DMS53 treated with DMSO at 0.1 percent for 48 hours (cell line): ENCODE measurements around the gene TMA7.

Experiments used
- DNase-seq: peaks from one replicate; lab custom pipeline; 2025; ENCODE audit not compliant: unreplicated experiment; lab: John Stamatoyannopoulos, UW

Gene TMA7

DNA sequence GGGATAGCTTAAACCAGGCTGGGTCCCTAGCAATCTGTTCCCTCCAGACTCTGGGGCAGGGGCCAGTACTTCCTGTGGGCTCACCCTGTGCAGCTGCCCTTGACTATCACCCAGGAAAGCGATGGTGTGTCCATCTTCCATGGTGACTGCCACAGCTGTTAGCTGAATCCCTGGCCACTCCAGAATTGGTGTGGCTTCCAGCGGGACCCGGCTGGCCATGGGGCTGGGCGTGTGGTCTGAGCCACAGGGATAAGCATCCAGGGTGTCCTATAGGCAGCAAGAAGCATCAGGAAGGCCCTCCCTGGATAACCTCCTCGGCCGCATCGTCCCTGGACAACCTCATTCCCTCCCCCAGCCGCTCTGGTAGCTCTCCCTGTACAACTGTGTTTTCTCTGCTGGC is 17.4 kb upstream of the TMA7 start:
- DNase-seq = no peak

DNA sequence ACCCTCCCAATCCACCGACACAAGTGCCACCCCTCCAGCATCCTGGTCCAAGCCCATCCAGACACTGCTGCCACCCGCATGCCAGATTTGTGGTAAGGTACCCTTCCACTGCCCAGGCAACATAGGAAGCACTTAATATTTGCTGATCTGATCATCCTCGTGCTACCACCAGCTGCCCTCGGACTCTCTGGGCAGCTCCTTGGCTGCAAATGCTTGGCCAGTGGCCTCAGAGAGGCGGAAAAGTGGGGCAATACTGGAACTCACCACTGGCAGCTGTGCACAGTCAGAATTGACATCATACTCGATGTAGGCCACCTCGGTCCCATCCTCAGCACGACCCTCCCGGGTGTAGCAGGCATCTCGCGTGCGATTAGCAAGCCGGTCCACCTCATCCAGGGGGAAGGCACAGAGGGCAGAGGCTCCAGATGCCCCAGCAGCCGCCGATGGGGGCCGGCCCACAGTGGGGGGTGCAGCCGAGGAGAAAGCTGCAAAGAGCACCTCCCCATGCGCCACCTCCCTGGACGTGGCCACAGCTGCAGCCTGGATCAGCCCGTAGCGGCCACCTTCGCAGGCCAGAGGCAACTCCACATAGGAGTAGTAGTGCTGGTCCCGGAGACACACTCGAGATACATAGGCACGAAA is 16.7 kb upstream of the TMA7 start:
- DNase-seq = no peak

DNA sequence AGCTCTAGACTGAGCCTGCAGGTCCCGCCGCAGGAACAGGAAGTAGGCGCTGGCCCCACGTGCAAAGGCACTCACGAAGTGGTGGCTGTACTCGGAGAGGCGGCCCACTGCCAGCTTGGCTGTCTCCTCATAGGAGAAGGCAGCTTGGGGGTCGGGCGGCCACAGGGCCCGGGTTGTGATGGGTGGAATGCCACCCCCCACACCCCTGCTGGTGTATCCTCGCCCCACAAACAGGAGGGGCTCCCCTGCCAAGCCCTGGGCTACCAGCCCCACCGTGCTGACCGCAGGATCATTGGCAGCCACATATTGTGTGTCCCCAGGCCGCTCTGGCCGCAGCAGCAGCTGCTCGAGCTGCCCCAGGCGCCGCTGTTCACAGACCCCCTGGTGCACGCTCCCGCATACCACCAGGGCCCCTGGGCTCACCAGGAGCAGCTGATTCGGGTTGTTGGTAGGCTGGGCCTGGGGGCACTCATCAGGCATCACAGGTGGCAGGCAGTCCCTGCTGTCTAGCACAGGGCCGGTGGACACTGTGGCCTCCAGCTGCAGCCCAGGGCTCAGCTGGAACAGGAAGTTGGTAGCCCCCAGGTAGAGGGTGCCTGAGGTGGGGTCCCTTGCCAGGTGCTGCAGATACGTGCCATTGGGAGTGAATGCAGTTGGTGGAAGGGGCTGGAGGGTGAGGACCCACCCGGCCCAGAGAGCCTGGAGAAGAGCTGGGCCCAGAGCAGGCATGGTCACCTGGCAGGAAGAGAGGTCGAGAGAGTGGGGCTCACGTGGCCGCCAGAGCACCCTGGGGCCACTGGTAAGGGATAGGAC is 16.0 kb upstream of the TMA7 start:
- DNase-seq = no peak

DNA sequence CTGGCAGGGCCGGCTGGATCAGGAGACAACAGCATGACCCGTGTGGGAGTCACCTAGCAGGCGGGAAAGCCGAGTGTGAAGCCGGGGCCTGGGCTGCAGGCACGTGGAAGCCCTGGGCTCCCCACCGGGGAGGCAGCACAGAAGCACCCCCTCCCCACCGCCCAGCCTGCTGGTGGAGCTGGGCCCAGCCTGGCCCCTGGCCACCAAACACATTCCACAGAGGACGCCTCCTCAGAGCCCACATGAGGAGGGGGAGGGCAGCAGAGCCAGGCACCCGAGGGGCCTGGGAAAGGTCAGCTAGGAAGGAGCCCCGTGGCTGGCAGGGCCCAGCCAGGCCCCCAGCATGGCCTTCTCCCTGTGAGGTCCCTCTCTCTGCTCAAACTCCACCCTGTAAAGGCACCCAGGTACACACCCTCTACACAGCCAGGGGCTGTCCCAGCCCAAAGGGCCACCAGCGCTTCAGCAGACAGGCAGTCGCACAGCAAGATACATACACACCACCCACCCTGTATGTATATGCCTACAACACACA is 14.7 kb upstream of the TMA7 start:
- no peak for DNase-seq

DNA sequence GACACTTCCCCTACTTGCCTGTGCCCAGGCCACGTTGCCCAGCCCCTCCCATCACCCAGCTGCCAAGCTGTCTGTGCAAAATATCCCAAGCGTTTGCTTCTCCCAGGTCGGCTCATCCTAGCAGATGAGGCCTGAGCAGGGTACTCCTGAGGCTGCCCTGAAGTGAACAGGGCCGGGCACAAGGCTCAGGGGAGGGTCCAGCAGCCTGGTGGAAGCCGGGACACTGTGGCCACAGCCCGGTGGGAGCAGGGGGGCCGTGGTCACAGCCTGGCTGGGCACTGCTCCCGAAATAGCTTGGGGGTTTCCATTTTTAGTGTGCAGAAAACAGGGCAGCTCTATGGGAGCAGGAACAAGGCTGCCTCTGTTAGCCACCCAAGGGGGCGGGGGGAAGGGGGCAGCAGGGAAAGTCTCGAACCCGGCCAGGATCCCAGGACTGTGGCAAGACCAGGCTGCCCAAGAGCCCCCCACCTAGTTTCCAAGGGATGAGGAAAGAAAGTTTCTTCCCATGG is 13.6 kb upstream of the TMA7 start:
- DNase-seq = no peak

DNA sequence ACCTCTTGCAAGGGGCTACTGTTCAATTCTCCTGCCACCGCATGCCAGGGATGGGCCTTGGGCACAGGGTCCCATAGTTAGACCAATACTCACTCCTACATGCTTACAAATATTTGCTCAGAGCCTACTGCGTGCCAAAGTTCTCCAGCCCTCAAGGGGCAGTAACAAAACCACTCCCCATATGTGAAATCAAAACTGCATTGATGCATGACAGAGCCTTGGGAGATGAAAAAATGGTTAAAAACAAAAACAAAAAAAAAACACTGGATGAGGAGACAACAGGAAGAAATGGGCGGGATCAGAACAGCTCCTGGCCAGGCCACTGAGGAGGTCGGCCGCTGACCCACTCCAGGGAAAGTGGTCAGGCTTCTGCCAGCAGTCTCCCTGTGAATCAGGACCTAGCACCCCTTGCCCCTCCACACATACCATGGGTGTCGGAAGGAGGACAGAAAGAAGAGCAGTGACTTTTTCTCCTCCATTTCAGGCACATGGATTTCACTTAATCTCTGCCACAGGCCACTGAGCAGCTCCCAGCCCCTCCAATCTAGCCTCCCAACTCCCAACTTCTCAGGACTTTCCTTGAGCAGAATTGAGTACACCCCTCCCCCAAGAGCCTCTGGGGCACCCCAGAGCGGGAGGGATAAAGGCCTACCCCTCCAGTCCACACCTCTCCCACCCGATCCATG is 13.0 kb upstream of the TMA7 start:
- DNase-seq = no peak

DNA sequence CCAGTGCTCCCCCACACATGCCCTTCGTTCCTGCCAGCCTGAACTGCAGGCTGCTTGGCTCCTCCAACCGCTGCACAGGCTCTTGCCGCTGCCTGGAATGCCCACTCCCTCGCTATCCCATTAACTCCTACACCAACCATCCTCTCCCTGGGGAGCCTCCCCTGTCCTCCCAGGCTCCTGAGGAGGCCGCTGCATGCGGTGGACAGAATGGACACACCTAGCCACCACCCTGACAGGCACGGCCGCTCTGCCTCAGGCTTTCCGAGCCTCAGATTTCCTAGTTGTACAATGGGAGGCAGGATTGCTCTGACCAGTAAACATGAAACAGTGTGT is 12.5 kb upstream of the TMA7 start:
- no peak for DNase-seq

DNA sequence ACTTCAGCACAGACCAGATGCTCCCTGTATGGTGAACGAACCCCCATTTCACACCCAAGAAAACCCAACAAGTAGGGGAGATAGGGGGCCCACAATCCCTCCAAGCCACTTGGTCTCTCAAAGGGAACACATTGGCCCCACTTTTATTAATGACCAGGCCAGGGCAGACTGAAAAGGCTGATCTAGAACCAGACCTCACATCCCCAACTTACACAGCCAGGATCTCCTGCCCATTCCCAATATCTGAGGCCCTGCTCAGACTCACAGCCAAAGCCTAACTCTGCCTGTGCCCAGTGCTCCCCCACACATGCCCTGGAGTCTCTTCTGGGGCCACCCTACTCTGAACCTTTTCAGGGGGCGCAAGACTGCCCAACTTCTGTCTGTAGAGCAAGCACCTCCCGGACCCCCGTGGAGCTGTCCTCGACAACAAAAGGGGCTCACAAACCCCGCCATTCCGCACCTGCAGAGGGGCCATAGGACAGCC is 11.9 kb upstream of the TMA7 start:
- DNase-seq = no peak

DNA sequence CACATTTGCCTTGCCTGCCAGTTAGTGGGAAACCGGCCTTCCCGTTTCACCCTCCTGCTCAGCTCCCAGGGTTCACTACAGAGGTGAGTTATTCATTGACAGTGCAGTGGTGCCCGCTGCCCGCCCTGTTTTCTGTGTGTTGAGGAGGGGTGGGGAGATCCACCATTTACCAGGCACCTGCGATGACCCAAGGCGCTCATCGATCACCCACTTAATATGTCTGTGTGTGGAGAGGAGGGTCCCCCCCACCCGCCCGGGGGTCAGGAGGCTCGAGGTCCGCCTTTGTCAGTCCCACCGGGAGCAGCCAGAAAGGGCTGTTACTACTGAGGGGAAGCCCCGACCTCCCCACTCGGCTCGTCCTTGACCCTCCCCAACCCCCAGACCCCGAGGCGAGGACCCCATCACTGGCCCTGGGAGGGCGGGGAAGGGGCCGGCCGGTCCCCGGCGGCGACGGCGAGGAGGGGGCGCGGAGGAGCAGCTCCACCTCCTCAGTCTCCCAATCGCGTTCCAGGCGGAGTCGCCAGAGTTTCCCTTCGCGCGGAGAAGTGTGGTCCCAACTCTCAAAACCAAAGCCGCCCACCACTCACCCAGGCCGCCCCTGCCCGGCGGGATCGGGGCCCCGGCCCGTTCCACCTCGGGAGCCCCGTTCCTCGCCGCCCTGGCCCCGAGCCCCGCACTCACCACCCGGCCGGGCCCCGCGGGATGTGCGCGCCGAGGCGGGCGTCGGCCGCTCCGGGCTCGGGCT is 11.3 kb upstream of the TMA7 start:
- DNase-seq = peak; percentile 7

DNA sequence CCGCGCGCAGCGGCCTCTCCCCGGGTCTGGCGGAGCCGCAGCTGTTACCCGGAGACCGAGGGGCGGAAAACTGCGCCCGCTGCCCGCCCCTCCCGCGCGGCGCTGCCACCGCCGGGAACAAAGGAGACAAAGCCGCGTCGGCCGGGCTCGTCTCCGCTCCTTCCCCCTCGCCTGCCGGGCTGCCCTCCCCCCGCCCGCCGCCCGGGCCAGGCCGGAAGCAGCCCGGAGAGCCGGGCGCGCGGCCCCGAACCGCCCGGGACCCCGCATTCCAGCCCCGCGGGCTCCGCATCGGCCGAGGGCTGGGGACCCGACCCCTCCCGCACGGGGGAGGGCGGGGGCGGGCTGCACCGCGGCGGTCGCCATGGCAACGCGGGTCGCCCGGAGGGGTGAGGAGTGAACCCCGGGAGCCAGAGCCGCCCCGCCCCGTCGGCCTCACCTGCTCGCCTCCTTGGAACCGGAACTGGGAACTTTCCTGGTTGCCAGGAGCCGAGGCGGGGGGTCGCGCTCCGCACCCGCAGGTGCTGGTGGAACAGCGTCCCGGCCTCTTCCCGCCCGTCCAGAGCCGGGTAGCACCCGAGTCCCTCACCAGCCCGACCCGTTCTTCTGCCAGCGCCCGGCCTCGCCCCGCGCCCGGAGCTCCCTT is 10.6 kb upstream of the TMA7 start:
- DNase-seq = peak; percentile 3

DNA sequence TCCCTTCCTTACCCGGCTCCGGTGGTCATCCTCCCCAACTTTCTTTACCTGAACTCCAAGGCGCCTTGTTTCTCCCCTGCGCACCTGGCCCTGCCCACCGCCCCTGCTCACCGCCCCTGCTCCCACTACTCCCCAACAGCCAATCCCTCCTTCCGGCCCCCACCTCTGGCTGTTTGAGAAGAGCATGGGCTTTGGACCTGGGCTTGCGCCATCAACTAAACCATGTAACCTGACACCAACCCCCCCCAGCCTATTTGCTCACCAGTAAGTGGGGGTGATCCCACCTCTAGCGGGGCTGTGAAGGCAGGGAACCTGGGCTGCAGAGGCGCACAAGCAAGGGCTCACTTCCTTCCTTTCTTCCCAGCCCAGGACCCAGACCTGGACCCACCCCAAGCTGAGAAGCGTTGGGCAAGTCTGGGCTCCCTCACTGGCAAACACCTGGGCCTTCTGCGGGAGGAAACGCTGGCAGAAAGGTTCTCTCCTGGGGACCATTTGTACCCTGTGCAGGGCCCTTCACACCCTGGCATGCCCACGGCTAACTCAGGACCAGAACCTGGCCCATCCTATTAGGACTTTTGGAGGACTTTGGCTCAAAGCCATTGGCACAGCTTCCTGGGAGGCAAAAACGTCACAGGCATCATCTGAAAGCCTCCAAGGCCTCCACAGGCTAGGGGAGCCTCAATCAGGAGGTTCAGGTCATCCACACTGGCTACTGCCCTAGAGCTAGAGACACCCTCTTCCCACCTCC is 9.9 kb upstream of the TMA7 start, which contains the start of gene PLXNB1:
TSS of gene PLXNB1 (minus strand) at position 127 of the 748 bp plus-strand sequence. CDS start 5,475 bp downstream, outside the sequence.
- DNase-seq = peak; percentile 5

DNA sequence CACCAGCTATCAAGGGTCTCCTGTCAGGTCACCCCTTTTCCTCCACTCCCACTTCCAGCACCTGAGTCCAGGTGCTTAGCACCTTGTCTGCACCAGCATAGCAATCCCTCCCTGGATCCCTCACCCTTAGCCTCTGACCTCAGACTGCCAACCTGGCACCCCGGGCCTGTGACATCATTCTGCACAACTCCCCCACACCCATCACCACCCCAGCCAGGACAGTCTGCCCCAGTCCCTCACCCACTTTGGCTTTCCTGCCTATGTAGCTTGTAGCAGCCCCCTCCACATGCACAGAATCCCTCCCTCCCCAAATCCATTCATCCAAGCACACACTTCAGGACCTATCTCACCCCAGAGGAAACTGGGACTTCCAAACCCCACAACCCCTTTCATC is 9.4 kb upstream of the TMA7 start:
- DNase-seq = no peak

DNA sequence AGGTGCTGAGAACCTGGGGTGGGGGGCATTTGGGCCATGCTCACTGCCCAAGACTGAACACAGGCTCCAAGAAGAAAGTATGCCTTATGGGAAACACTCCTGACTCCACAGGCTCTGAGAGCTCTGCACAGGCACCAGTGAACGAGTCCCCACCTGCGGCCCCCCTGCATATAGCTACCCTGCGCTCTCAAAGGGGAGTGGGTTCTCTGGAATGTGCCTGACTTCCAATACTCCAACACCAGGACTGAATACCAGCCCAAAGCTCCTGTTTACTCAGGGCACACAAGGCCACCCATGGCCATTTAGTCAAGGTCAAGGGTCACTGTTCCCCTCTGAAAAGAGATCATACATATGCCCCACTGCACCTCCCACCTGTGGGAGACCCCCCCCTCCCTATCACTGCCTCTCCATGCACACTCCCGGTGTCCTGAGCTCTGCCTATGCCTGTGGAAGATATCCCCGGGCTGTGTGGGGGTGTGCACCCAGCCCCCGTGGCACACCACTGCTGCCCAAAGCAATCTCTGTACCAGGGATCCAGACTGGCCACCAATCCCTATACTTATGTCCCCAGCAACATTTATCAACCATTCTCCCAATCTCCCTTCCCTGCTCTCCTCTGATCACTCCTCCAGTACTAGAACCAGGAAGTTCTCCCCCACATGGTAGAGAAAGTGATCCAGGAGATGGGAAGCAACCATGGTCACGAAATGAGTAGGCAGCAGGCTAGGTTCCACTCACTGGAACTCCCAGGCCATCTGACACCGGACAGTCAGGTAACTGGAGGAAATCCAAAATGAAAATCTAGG is 8.6 kb upstream of the TMA7 start:
- DNase-seq = no peak

DNA sequence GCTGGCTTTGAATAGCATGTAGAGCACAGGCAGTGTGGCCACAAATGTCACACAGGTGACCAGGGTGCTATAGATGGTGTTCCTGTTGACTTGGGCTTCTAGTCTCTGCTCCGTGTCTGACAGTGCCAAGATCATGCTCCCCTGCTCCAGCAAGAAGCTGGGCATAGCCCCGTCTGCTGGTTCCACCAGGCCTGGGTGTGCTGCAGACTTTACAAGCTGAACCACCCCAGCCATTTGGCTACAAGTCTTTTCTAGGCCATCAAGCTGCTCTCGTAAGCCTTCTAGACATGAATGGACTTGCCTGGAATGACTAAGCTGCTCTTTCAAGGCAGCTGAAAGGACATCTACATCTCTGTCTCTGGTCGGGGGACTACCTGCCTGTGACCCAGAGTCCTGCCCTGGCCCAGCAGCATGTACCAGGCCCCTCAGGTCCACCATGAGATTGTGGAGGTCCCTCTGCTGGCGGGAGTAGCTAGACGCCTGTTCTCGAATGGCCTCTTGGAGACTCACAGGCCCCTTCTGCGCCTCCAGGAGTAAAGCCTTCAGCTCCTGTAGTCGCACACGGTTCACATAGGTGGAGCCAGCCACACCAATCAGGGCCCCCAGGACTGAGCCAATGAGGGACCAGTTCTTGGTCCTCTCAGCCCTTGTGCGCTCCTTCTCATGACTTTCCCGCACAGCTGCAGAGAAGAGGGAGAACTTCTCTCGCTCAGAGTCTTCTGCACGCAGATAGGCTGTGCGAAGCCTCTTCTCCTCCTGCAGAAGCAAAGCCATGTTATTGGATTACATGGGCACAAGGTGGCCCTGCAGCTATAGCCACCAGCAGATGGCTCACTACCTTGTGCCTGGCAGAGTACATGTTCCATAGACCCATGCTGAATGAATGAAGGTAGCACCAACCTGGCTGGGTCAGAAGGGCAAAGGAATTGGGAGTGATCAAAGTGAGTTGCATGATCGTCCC is 7.4 kb upstream of the TMA7 start:
- no peak for DNase-seq

DNA sequence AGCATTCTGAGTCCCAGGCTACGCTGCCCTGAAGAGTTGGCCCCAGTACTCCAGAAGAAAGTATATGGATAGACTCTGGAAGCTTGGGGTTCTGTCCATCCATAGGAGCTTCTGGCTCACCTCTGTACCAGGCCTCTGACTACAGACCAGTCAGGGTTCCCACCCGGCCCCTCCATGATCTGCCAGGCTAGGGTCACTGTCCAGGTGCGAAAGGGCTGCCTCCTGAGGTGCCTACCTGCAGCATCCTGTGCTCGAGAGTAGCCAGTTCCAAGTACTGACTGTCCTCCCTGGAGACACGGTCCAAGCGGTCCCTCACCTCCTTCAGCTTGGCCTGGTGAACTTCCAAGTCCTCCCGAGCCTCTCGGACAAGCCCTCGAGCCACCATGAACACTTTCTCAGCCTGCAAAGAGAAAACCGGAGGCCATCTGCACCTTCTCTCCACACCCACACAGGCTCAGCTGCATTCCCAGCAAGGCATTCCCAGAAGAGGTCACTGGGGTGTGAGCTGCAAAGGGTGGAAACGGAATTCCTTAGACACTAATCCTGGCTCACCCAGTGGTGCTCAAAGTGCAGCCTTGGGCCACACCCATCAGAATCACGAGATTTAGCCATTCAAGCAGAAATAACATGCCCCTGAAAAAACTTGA is 6.5 kb upstream of the TMA7 start:
- DNase-seq = no peak

DNA sequence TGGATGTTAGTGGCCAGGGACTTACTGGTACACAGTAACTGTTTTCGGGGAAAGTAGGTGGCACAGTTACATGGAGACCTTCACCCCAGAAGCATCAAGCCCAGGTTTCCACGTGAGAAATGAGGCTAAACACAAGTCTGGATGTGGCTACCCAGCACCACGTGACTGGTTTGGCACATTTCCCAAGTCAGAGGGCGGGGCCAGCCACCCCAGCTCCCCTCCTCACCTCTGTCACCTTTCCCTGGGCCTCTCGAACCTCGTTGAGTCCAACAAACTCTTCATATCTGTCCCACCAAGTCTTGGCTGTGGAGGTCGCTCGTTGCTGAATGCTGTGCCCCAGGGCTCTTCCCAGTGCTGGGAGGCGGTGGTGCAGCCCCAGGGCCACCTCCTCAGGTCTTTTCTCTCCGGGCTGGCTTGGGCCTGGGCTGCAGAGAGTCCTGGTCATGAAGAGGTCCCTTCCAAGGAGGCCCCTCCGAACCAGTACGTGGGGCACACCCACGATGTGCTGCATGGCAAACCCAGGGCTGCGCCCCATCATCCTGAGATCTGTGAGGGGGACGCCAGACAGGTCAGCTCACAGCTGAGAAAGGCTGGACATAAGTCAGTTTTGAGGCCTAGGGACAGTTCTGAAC is 5.3 kb upstream of the TMA7 start:
- DNase-seq = no peak

DNA sequence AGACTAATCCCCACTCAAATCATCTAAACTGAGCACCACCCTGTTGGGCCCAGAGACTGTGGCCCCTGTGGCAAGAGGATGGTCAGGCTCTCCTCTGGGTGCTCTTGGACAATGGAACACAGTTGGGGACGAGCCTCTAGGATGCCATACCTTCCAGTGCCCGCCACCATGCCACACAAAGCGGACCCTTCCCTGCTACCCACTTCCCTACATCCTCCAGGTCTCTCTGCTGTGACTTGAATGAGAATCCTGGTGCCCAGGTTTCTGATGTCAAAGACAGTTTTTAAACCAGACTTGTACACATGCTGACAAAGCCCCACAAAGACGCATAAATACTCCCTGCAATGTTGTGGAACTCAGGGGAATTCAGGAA is 4.8 kb upstream of the TMA7 start:
- no peak for DNase-seq
